HG03103 (cell line): ENCODE data around the gene FTCDNL1.

Source experiments
- ATAC-seq: cut with Tn5 transposase; IDR thresholded peaks from one replicate; pipeline ENCODE4 v1.9.1; 2021; ENCODE audit warnings: low read depth; ENCODE audit not compliant: unreplicated experiment

FTCDNL1 gene

DNA sequence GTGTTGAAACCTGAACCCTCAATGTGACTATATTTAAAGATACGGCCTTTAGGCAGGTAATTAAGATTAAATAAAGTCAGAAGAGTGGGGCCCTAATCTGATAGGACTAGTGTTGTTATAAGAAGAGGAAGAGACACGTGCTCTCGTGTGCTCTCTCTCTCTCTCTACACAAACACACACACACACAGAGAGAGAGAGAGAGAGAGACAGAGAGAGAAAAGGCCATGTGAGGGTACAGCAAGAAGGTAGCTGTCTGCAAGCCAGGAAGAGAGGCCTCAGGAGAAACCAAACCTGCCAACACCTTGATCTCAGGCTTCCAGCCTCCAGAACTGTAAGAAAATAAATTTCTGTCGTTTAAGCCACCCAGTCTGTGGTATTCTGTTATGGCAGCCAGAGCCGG is 106.7 kb downstream of the FTCDNL1 start:
- ATAC-seq = no peak

DNA sequence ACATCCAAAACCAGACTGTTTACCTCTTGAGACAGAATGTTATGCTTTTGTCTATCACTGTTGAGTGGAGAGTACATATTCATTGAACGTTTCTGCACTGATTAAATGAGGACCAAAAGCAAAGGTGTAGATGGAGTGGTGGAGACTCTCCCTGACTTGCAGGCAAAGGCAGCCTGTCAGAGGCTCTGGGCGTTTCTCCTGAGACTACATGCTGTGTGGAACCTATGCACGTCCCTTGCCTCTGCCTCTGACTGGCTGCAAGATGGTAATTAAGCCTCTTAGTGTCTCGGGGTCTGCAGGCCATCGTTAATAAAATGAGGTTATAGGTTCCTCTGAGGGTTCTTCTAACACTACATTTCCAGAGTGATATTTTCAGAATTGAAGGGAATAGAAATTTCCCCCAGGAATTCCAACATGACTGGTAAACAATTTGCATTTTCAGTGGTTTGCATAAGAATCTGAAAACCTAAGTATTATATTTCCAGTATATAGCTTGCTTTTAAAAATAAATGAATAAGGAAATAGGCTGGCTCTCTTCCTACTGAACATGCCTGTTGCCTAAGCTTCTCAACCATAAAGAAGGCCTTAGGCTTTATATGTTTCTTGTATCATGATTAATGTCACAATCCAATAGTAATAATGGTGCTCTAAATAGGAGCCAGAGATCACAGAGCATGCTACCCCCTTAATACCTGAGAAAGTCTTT is 107.4 kb downstream of the FTCDNL1 start:
- no peak for ATAC-seq

DNA sequence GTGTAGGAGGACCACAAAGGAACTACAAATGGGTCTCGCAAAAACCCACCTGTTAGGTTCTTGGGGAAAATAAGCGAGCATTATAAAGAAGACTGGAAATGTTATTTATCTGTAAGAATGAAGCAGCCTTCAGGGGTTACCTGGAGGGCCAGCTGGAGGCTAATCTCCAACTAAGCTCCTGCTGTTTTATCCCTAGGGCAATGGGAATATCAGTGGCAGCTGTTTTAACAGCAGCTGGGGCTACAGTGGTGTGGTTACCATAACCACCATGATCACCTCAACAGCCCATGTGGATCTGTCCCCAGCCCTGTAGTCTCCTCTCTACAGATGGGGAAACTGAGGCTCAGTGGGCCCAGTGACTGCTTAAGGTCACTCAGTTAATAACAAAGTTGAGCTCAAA is 108.1 kb downstream of the FTCDNL1 start:
- ATAC-seq = no peak

DNA sequence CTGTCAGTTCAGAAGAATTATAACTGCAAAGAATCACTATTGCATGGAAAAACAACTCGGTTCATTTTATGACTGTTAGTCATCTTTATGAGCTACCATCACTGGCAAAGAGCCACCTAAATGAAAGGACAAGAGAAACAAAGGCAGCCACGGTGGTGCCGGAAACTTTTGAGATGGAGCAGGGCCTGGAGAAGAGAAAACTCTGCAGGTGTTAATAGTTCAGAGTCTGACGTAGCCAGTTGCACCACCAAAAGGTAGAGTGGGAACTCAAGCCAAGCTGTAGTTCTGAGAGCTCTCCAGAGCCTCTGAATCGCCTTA is 110.9 kb downstream of the FTCDNL1 start:
- ATAC-seq = no peak

DNA sequence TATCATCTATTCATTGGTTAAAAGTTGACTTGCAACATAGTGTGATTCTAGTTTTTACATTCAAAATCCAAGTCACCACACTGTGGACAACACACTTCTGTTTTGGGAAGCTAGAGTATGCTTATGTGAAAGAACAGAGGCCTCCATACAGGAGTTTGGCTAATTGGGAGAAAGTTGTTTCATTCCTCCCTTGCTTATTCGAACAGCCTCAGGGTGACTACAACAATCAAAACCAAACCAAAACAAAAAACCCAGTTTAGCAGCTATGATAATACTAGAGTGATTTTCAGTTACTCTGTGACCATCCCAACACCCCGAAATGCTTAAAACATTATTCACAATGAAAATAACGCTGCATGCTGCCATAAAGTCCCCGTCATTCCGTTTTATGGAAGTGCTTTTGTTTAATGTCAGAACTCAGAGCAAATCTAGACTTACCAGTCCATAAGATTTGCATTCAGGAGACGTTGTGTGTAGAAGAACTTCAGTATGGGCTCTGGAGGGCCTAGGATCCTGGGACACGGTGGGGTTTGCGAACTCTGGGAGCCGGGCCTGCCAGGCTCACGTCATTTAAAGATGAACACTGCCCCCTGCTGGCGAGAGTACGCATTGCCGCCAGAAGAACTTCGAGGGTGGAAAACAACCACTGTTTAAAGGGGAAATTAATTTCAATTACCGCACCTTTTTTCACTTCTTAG is 111.4 kb downstream of the FTCDNL1 start:
- peak; percentile 65 for ATAC-seq

DNA sequence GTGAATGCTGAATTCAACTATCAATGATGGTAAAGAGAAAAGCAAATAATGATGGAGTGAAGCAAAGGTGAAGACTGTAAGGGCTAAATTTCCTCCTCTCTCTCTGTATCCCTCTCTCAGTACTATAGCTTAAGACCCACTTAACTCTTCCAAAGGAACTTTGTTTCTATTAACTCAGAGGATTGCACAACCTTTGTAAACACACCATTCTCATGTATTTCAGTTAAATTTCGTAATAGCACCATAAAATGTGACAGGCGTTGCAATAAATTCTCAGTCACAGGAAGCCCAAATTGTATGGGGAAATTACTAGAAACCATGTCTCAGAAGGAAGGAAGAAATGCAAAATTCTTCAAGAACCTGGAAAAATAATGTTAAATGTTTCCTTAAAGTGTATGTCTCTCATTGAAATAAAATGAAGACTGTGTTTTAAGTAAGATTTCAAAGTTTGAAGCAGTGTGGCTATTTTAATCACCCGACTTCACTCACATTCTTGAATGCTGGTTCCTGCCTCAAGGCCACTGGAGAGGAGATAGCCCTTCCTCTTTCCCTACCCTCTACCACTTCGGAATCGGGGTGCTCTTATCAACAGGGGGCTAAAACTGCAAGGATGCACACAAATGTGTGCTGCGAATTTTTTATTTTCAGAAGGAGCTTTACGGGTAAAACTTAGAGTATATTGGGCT is 112.1 kb downstream of the FTCDNL1 start:
- ATAC-seq = no peak

DNA sequence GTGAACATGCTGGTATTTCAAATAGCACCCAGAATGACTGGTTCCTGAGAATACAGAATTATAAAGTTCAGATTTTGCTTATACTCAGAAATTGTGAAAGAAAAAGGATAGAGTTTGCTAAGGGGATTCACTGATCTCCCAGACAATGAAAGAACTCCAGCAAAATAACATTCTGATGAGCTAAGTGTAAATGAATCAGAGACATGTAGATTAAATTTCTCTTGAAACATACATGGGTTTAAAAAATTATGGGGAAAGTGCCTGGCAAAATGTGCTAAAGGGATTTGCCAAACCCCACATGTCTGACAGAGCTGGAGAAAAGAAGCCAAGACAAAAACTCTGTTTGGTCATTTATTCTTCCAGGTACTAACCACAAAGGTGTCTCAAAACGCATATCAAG is 116.3 kb downstream of the FTCDNL1 start:
- no peak for ATAC-seq

DNA sequence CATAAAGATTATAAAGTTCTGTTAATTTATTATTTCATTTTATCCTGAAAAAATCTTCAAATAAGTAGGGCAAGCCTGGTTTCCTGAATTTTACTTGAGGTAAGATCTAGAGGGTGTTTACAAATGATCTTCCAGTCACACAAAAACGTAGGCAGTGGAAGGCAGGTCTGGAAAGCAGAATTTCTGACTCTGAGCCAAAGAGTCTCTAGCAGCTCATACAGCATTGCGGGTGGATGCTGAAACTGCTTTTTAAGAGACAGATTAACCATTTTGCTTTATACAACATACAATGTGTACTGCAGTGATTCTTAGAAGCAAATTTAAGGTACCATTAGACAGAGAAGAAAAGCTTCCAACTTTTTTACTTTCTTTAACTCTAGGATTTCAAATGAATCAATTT is 117.0 kb downstream of the FTCDNL1 start:
- no peak for ATAC-seq

DNA sequence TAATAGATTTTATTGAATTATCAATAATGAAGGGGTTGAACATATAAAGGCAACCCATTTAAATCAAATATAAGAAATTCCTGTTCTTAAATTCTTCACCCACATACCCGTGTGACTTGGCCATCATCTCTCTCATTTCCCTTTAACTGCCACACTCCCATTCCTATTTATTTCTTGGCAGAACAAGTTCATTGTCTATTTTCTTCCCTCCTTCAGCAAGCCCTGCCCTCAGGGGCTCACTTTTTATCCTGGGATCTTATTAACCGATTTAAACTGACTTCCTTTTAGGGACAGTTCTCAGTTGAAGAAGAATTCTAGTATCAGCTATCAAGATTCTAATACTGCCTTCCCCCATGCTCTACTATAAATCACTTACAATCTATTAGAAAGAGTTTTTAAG is 123.2 kb downstream of the FTCDNL1 start:
- ATAC-seq = no peak

DNA sequence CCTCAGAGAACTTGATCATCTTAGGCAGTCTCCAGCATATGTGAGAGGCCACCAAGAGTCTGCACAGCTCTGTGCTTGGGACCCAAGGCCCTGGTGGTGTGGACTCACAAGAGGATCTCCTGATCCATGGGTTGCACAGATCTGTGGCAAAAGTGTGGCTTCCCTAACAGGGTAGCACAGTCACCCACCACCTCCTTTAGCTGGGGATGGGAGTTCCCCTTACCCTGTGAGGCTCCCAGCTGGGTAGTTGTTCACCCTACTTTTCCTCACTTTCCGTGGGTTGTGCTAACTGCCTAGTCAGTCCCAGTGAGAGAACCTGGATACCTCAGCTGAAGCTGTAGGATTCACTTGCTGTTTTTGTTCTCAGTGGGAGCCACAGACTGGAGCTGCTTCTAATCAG is 123.7 kb downstream of the FTCDNL1 start:
- no peak for ATAC-seq

DNA sequence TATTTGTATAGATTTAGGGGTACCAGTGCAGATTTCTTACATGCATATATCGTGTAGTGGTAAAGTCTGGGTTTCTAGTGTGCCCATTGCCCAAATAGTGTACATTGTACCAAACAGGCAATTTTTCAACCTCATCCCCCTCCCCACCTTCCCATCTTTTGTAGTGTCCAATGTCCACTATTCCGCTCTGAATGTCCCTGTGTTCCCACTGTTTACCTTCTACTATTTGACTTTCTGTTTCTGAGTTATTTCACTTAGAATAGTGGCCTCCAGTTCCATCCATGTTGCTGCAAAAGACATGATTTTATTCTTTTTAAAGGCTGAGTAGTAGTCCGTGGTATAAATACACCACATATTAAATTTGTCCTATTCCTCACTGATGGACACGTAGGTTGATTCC is 132.9 kb downstream of the FTCDNL1 start:
- ATAC-seq = no peak

DNA sequence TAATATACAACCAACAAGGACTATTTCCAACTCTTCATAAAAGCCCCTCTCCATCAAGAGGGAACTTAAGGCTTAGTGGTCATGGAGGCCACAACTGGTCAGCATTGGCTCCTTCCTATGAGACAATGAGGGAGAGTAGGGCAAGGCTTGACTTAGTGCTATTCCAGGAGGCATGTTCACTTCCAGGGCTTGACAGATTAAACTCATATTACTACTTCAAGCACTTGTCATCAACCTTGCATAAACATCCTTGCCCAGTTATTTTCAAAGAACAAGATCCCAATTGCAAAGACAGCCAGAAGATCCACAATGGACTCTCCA is 133.4 kb downstream of the FTCDNL1 start:
- ATAC-seq = no peak

DNA sequence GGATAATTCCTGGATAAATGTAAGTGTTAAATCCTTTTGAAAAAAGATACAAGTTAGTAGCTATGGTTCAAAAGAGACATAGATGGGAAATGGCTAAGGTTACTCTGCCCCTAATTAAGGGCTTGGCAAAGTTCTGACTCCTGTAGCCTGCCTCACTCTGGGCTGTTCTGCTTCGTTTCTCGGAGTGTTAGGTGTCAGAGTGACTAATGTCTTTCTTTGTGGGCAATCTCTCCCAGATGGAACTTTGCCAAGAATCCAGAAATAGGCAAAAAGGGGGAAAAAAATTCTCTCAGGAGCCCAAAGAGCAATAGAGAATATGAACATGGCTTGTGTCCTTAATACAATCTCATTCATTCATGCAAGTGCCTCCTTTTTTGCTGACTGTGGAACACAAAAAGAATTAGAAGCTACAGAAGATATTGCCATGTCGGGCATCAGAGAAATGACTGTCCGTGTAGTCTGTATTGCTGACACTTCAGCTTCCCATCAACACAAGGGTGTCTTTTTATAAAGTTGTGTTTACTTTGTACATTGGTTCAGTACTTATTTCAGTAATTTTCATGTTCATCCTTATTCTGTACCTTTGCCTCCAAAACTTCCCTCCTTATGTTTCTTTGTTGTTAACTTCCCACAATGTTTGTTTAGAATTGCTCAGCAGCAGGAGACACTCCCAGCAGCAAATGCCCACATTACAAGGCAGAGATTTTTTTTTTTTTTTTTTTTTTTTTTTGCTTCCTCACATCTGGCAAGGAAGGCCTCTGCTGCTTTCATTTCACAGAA is 134.0 kb downstream of the FTCDNL1 start:
- ATAC-seq = no peak

DNA sequence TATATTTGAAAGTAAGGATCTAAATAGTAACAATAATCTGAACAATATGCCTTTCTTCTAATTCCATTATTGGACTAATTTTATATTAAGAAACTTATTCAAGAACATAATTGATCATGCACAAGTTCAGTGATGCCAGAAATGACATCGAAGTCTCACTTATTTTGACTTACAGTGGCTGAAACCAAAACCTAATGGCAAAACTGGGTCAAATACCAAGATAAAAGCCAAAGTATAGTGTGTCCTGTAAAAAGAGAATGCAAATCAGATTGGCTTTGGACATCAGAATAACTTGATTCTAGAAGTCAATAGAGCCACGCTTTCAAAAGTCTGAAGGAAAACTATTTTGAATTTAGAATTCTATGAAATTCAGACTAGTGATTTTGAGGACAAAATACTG is 137.2 kb downstream of the FTCDNL1 start:
- no peak for ATAC-seq

DNA sequence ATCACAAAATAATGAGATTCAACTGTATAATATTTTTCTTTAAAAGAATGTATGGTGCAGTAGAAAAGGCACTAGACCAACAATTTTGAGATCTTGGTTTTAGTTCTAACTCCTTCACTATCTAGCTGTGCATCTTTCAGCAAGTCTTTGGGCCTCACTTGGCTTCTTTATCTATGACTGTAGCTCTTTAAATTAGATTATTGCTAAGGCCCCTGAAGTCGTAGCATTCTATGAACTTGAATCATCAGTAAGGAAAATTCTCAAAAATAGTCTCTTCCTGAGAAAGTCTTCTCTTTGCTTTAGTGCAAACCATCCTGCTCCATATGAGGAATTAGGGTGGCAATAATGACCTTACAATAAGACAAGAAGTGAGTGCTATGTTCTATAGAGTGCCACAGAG is 140.4 kb downstream of the FTCDNL1 start:
- no peak for ATAC-seq
